Measurements from ENCODE around the gene ZFAND2A. TPM values are rescaled to one million over a fixed set of nuclear protein-coding genes. Genes with fewer than 3 reads are reported as not detected.
"Not testable (repeated sequence)": the region's sequence is repeated elsewhere in the genome, so short reads cannot be mapped to it uniquely, and the experiment has no call there.

ZFAND2A gene
- total RNA-seq, 2 experiments from 2014 or later: 29.4 to 34.6 TPM

DNA sequence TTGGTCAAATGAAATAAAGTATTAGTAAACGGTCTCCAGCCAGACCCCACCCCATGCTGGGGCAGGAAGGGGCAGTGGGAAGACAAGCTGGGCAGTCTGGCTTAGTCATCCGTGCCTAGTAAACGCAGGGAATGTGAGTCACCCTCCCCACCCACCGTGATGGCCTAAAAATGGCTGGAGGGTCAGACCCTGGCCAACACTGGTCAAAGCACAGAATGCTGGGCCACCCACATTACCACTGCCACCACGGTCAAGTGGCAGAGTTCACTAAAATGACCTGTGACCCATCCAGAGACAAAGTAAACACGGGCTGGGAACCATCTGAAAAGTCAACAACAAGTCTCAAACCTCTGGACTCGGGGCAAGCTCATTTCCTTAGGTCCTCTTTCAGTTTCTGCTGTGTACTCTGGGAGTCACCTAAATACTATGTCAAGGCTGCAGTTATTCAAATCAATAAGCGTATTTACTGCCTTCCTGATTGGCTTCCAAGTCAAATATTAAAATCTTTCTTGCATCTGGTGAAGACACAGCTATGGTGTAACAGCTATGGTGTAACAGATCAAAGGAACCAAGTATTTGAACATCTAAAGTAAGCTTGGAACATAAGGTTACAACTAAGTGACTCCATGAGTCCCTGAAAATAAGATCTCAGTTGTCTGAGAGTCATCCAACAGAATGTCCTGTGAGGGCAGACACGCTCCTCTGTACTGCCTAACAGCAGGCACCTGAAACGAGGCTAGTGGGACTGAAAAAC lies 3.0 kb downstream of the ZFAND2A start:
- Mint-ChIP-seq H3K9me3 (no peaks in the 10 kb centered on the region), H3K27me3 (no peaks in the 10 kb centered on the region), H3K27ac (no peak overlapping the region), H3K36me3 (ENCODE audit: low read depth) (peaks cover 54% of the 10 kb centered on the region), H3K4me1 (peaks cover 34% of the 10 kb centered on the region), H3K4me3 (no peak overlapping the region)
- no peak for DNase-seq
- CTCF ChIA-PET: interaction anchor here (0.8 to 6.8 kb wide), 6 partner anchors 13 to 164 kb away, joined by 3 to 37 read pairs (median 4); a partner anchor contains a TSS
- POLR2A ChIA-PET: interaction anchor here (1.1 to 1.2 kb wide), 2 partner anchors 13 to 18 kb away, joined by 3 to 5 read pairs; a partner anchor contains a TSS

DNA sequence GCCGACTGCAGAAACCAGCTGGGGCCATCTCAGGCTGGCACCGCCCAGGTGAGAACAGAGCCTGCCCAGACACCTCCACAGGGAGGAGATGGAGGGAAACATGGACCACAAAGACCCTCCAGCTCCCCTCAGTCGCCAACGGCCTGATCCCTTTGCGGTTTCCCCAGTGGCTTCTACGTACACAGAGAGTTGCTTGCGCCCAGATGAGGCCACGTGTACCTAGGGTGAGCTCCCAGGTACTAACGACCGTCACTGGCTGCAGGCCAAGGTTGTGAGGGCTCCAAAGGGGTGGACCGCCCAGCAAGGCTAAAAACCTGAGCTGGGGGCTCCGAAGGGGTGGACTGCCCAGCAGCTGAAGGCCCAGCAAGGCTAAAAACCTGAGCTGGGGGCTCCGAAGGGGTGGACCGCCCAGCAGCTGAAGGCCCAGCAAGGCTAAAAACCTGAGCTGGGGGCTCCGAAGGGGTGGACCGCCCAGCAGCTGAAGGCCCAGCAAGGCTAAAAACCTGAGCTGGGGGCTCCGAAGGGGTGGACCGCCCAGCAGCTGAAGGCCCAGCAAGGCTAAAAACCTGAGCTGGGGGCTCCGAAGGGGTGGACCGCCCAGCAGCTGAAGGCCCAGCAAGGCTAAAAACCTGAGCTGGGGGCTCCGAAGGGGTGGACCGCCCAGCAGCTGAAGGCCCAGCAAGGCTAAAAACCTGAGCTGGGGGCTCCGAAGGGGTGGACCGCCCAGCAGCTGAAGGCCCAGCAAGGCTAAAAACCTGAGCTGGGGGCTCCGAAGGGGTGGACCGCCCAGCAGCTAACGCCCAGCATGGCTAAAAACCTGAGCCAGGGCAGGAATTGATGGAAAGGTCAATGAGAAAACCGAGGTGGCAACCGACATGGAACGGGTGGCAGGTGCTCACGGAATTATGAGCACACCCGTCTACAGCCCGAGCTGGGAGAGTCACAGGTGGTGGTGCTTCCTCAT lies 3.9 kb downstream of the ZFAND2A start:
- POLR2A ChIA-PET: interaction anchor here (1.2 kb wide), 1 partner anchor 14 kb away, joined by 5 read pairs; no protein-coding TSS in a partner anchor
- peaks cover 29% of the 10 kb centered on the region for H3K4me1 Mint-ChIP-seq
- DNase-seq: not testable (repeated sequence)

DNA sequence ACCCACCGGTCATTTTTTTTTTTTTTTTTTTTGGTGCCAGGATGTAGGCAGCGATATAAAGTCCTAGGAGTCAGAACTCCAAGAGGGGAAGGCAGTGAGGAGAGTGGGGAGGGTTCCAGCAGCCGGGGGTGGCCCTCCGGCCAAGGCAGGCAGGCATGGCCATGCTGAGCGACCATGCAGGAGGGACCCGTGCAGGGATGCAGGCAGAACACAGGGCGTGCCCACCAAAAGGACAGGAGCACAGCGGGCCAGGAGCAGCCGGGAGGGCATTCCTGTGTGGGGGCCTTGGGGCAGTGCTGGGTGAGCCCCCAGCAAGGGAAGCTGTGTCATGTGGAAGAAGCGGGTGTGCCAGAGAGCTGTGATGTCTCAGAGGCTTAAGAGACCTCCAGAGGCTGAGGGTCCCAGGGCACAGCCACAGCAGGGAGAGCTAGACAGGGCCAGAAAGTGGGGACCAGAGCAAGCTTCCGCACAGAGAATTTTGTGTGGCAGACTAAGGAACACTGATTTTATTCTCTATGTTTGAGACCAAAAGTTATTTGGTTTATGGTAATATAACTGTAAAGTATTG lies 5.7 kb downstream of the ZFAND2A start:
- Mint-ChIP-seq H3K4me3 (no peak overlapping the region), H3K27ac (no peak overlapping the region), H3K9me3 (no peaks in the 10 kb centered on the region), H3K27me3 (no peaks in the 10 kb centered on the region), H3K36me3 (ENCODE audit: low read depth) (peaks cover 65% of the 10 kb centered on the region), H3K4me1 (peaks cover 23% of the 10 kb centered on the region)
- POLR2A ChIA-PET: no interaction called here
- DNase-seq: no peak
- CTCF ChIA-PET: no interaction called here

More for the DNA sequence above, 3.9 kb downstream of the ZFAND2A start:
- peaks cover 61% of the 10 kb centered on the region for H3K36me3 Mint-ChIP-seq (ENCODE audit: low read depth)
- CTCF ChIA-PET: interaction anchor here (0.8 to 6.8 kb wide), 4 partner anchors 14 to 37 kb away, joined by 3 to 37 read pairs (median 6); no protein-coding TSS in a partner anchor
- H3K27ac Mint-ChIP-seq, H3K9me3 Mint-ChIP-seq, H3K4me3 Mint-ChIP-seq, H3K27me3 Mint-ChIP-seq: not testable (repeated sequence)

DNA sequence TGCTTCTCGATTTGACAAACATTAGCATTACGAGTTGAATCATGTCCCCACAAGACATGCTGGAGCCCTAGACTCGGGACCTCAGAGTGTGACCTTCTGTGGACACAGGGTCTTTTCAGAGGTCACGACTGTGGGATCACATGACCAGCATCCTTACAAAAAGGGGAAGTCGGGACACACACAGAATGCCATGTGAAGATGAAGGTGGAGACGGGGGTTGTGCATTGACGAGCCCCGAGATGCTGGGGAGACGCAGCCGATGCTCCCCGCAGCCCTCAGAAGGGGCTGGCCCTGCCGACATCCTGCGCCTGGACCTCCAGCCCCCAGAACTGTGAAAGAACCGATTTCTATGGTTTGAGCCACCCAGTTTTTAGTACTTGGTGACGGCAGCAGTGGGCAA lies 7.5 kb downstream of the ZFAND2A start:
- DNase-seq: no peak
- no peak overlapping the region for H3K27ac Mint-ChIP-seq
- H3K9me3 Mint-ChIP-seq: no peaks in the 10 kb centered on the region
- H3K36me3 Mint-ChIP-seq (ENCODE audit: low read depth): peaks cover 53% of the 10 kb centered on the region
- H3K27me3 Mint-ChIP-seq: no peaks in the 10 kb centered on the region
- H3K4me1 Mint-ChIP-seq: peaks cover 6% of the 10 kb centered on the region
- ChIA-PET POLR2A (interaction anchor here (1.4 to 2.1 kb wide), 2 partner anchors 8 to 14 kb away, joined by 4 to 5 read pairs; partner anchors contain the start of gene ZFAND2A), CTCF (interaction anchor here (1.4 kb wide), 1 partner anchor 10 kb away, joined by 5 read pairs; no protein-coding TSS in a partner anchor)
- no peak overlapping the region for H3K4me3 Mint-ChIP-seq

DNA sequence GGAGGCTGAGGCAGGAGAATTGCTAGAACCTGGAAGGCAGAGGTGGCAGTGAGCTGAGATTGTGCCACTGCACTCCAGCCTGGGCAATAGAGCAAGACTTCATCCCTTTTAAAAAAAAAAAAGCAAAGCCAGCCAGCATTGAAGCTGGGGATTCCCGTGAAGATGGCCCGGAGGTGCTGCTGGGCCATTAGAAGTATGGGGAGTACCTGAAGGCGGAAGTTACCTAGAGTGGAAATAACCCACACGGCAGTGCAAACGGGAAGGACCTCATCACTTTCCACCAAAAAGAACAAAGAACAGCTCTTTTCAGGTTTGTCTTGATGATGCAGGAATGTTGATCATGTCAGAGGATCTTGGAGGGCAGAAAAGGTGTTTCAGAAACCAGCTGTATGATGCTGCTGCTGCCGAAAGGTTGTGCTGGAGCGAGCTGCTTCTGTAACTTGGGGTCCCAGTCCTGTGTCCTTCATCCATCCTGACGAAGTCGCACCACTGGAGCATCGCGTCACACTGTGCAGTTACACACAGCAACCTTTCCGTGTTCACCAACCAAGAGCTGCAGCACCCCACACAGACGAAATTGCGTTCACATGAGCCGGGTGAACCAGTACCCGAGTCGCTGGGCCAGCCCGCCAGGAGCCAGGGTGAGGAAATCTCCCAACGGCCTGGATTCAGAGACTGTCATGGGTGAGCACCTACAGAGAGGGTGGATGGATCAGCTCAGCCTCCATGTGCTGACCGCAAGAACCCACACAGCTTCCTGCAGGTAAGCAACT lies 8.2 kb downstream of the ZFAND2A start:
- CTCF ChIA-PET: interaction anchor here (1.1 to 1.4 kb wide), 2 partner anchors 9 to 18 kb away, joined by 3 to 5 read pairs; no protein-coding TSS in a partner anchor
- Mint-ChIP-seq H3K9me3 (no peaks in the 10 kb centered on the region), H3K27me3 (no peaks in the 10 kb centered on the region), H3K27ac (no peak overlapping the region), H3K4me3 (no peak overlapping the region), H3K4me1 (peaks cover under 1% of the 10 kb centered on the region), H3K36me3 (ENCODE audit: low read depth) (peaks cover 46% of the 10 kb centered on the region)
- no peak for DNase-seq
- POLR2A ChIA-PET: interaction anchor here (1.4 to 2.1 kb wide), 2 partner anchors 8 to 13 kb away, joined by 4 to 5 read pairs; partner anchors contain the start of gene ZFAND2A

DNA sequence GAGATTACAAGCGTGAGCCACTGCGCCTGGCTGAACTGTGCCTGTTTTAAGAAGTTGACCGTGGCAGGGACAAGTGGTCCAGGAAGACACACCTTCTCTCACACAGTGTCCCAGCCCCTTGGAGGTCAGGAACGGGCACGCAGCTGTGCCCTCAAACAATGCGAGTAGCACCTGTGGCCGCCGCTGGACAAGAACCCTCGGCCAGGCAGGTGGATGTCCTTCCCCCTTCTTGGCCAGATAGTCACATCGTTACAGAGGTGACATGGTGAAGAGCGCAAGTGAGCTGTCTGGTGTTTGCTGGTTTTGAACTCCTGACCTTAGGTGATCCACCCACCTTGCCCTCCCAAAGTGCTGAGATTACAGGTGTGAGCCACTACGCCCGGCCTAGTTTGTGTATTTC lies 8.8 kb downstream of the ZFAND2A start:
- Mint-ChIP-seq H3K4me3 (no peak overlapping the region), H3K27ac (no peak overlapping the region), H3K9me3 (no peaks in the 10 kb centered on the region), H3K27me3 (no peaks in the 10 kb centered on the region), H3K4me1 (no peaks in the 10 kb centered on the region), H3K36me3 (ENCODE audit: low read depth) (peaks cover 44% of the 10 kb centered on the region)
- CTCF ChIA-PET: interaction anchor here (1.1 to 1.4 kb wide), 2 partner anchors 9 to 19 kb away, joined by 3 to 5 read pairs; no protein-coding TSS in a partner anchor
- no peak for DNase-seq
- POLR2A ChIA-PET: interaction anchor here (2.1 kb wide), 1 partner anchor 9 kb away, joined by 5 read pairs; the partner anchor contains the start of gene ZFAND2A

DNA sequence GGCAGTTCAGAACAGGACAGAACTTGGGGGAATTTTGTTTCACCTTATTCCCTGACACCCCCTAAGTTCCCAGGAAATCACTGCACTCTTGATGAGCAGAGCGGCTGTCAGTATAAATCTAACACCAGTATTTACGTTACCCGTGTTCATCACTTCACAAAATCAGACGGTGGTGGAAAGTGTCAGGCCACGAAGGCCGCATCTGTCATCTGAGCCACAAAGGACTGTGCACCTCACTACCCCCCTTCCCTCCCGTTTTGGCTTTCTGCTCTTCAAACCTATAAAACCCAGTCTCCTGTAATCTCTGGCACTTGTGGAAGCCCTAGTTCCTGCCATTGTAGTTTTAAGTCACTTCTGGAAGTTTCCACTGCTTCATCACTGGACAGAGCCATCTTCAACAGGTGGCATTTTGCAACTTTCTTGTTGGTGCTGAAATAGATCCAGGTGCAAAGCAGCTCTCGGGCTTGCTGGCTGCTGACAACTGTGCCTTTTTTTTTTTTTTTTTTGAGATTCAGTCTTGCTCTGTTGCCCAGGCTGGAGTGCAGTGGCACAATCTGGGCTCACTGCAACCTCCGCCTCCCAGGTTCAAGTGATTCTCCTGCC lies 9.5 kb downstream of the ZFAND2A start:
- POLR2A ChIA-PET: interaction anchor here (1.6 to 2.1 kb wide), 2 partner anchors 10 to 13 kb away, joined by 5 to 8 read pairs; partner anchors contain the start of gene ZFAND2A
- H3K27ac Mint-ChIP-seq: no peak overlapping the region
- H3K27me3 Mint-ChIP-seq: no peaks in the 10 kb centered on the region
- H3K4me1 Mint-ChIP-seq: no peaks in the 10 kb centered on the region
- H3K36me3 Mint-ChIP-seq (ENCODE audit: low read depth): peaks cover 43% of the 10 kb centered on the region
- no peaks in the 10 kb centered on the region for H3K9me3 Mint-ChIP-seq
- no peak for DNase-seq
- no peak overlapping the region for H3K4me3 Mint-ChIP-seq
- CTCF ChIA-PET: no interaction called here

DNA sequence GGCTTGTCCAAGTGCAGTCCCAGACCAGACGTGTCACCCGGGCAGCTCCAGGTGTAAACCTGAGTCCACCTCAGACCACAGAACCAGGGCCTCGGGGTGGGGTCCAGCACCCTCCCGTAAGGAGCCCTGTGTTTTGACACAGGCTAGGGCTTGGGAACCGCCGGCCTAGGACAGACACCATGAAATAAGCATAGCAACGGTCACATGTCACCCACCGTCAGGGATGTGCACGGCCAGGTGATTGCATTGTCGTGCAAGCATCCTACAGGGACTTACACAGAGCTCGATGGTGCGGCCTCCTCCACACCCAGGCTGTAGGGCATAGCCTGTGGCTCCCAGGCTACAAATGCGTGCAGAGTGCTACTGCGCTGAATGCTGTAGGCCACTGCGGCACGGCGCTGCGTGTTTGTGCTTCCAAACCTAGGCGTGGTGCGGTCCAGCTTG lies 10.6 kb downstream of the ZFAND2A start:
- Mint-ChIP-seq H3K4me3 (no peak overlapping the region), H3K36me3 (ENCODE audit: low read depth) (peaks cover 32% of the 10 kb centered on the region), H3K27me3 (no peaks in the 10 kb centered on the region), H3K4me1 (no peaks in the 10 kb centered on the region), H3K9me3 (no peaks in the 10 kb centered on the region), H3K27ac (no peak overlapping the region)
- POLR2A ChIA-PET: interaction anchor here (0.9 to 1.6 kb wide), 2 partner anchors 9 to 12 kb away, joined by 3 to 8 read pairs; a partner anchor contains a TSS
- CTCF ChIA-PET: no interaction called here
- DNase-seq: no peak

DNA sequence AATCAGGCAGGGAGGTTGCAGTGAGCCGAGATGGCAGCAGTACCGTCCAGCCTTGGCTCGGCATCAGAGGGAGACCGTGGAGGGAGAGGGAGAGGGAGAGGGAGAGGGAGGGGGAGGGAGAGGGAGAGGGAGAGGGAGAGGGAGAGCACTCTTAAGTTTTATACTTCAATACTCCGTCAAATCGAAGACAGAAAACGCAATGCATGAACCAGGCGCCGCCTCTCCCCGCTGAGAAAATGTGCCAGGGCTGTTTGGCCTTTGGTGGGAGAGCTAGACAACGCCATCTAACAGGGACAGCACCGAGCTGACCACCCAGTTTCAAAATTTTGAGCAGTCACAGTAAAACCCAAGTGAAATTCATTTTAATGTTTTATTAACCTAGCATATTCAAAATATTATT lies 12.1 kb downstream of the ZFAND2A start:
- peaks cover 19% of the 10 kb centered on the region for H3K36me3 Mint-ChIP-seq (ENCODE audit: low read depth)
- CTCF ChIA-PET, H3K4me1 Mint-ChIP-seq, H3K9me3 Mint-ChIP-seq, DNase-seq, POLR2A ChIA-PET, H3K27me3 Mint-ChIP-seq, H3K4me3 Mint-ChIP-seq, H3K27ac Mint-ChIP-seq: not testable (repeated sequence)

DNA sequence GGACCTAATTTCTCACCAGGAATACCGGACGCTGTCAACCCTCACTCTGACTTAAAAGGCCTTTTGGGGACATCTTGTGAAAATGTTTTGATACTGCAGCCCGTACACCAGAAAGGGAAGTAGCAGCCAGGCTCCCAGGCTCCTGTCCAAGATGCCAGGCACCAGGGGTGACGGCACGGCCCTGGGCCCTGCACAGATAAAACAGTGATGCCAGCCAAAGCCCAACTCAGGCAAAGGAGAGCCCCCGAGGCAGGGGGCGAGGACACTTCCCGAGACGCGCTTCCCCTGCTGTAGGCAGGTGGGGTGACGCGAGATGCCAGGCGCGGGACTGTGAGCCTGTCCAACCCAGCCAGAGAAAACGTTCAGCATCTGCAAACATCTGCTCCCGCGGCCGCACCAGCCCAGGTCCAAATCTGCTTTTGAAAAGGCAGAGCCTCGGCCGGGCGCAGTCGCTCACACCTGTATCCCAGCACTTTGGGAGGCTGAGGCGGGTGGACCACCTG lies 15.7 kb downstream of the ZFAND2A start:
- ChIA-PET POLR2A (interaction anchor here (2.1 kb wide), 1 partner anchor 16 kb away, joined by 8 read pairs; the partner anchor contains the start of gene ZFAND2A), CTCF (interaction anchor here (1.2 kb wide), 1 partner anchor 58 kb away, joined by 3 read pairs; no protein-coding TSS in a partner anchor)
- H3K27me3 Mint-ChIP-seq: no peaks in the 10 kb centered on the region
- DNase-seq: no peak
- H3K36me3 Mint-ChIP-seq (ENCODE audit: low read depth): no peaks in the 10 kb centered on the region
- H3K4me1 Mint-ChIP-seq: peaks cover 3% of the 10 kb centered on the region
- no peak overlapping the region for H3K27ac Mint-ChIP-seq
- no peak overlapping the region for H3K4me3 Mint-ChIP-seq
- no peaks in the 10 kb centered on the region for H3K9me3 Mint-ChIP-seq

DNA sequence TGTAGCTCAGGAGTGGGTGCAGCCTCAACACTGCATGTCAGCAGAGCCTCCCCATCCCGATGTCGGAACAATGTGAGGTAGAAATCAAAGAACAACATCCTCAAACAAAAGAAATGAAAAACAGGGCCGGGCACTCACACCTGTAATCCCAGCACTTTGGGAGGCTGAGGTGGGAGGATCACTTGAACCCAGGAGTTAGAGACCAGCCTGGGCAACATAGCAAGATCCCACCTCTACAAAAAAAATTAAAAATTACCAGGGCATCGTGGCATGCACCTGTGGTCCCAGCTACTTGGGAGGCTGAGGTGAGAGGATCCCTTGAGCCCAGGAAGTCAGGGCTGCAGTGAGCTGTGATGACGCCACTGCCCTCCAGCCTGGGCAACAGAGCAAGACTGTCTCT lies 17.0 kb downstream of the ZFAND2A start:
- H3K36me3 Mint-ChIP-seq (ENCODE audit: low read depth); DNase-seq; H3K4me3 Mint-ChIP-seq; H3K27me3 Mint-ChIP-seq; H3K4me1 Mint-ChIP-seq; H3K27ac Mint-ChIP-seq; H3K9me3 Mint-ChIP-seq: not testable (repeated sequence)
- CTCF ChIA-PET: interaction anchor here (1.2 to 2.4 kb wide), 3 partner anchors 9 to 149 kb away, joined by 3 to 6 read pairs (median 5); no protein-coding TSS in a partner anchor
- POLR2A ChIA-PET: interaction anchor here (2.1 kb wide), 1 partner anchor 17 kb away, joined by 8 read pairs; the partner anchor contains the start of gene ZFAND2A

Data from activated CD4-positive, alpha-beta memory T cell treated with anti-CD3 and anti-CD28 coated beads, Interleukin-2, amount 10 ng/mL, durations not matched to agents 7 days and 5 days (primary cell).